ENCODE measurements around the gene MRPS18A.
"Not testable (repeated sequence)": the region's sequence is repeated elsewhere in the genome, so short reads cannot be mapped to it uniquely, and the experiment has no call there.

MRPS18A gene

DNA sequence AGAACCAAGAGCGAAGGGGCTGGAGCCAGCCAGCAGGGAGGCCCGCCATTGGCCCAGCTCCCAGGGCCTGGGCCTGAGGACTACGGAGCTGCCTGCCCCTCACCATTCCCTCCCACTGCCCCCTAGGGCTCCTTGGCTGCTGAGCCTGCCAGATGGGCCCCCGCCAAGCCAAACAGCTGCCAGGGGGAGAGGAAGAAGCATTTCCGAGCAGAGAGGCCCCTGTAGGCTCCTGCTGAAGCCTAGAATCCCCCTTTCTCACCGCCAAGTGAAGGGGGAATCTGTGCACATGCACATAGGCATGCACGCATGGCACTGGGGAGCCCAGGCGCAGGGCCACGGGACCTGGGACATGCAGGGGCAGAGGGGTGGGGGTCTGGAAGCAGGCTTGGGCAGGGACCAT is 28.5 kb upstream of the MRPS18A start:
- DNase-seq = no peak

GRCh38 chr6:43715056-43715788 is 27.6 kb upstream of the MRPS18A start:
- DNase-seq = no peak

- no peak for DNase-seq
Measured at GRCh38 chr6:43714311-43715055, 26.9 kb upstream of the MRPS18A start.

GRCh38 chr6:43713643-43714310 is 26.2 kb upstream of the MRPS18A start:
- DNase-seq = no peak

- no peak for DNase-seq
Measured at GRCh38 chr6:43712579-43712978, 25.0 kb upstream of the MRPS18A start.

DNA sequence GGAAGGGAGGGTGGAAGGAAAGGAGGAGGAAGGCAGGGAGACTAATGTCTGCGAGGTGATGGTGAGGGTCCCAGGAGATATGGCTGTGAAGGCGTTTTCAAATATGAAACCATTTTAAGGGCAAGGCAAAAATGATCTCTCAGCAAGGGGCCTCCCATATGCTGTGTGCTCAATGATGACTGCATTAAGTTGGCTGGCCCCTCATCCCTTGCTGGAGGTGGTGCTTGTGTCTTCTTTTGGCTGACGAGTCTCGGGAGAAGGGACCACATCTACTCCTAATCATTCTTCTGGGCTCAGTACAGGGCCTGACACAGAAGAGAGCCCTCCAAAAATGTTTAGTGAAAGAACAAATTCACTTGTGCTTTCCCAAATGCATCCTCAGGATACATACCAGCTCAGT is 23.0 kb upstream of the MRPS18A start:
- DNase-seq = no peak

DNA sequence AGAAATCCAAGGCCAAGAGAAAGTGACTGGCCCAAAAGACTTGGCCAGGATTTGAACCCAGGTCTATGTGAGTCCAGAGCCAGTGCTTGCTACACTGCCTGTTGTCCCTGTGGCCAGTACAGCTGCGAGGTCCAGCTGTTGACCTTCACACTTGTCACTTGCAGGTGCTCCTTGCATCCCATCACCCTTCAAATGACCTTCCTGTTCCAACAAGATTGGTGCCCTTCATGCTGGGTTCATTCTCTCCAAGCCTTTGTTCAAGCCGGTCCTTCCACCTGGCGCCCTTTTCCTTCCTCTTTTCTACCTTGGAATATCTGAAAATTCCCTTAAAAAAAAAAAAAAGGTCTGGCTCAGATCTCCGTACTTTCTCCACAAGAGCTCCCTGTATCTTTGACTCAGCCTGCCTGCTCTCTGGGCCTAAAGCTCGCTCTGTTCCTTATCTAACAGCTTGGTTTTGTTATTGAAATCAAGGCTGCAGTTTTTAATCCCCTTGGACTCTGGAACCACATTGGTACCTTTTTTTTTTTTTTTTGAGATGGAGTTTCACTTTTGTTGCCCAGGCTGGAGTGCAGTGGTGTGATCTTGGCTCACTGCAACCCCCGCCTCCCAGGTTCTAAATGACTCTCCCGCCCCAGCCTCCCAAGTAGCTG is 22.2 kb upstream of the MRPS18A start:
- DNase-seq = no peak

GRCh38 chr6:43708860-43709653 is 21.5 kb upstream of the MRPS18A start:
- peak; percentile 4 for DNase-seq

- DNase-seq = no peak
Measured at GRCh38 chr6:43707767-43708166, 20.2 kb upstream of the MRPS18A start.

GRCh38 chr6:43707269-43707668 is 19.7 kb upstream of the MRPS18A start:
- DNase-seq = no peak

DNA sequence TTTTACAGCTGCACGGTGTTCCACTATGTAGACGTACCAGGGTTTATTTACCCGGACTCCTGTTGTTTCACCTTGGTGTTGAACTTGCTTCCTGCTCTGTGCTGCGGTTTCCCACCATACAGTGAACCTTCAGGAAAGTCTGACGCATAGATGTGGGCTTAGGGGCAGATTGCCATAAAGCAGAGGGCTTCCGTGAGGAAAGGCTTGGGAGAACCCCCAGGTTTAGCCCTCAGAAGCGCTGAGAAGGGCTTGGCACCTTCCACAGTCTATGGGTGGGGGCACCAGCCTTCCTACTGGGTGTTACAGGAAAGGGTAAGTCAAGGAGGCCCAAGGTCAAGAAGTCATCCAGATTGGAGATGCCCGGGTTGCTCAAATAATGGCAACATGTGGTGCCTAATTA is 19.2 kb upstream of the MRPS18A start:
- no peak for DNase-seq

- DNase-seq = peak; percentile 8
Measured at GRCh38 chr6:43705996-43706395, 18.4 kb upstream of the MRPS18A start.

- no peak for DNase-seq
Measured at GRCh38 chr6:43703512-43704429, 16.2 kb upstream of the MRPS18A start.

GRCh38 chr6:43702534-43703440 is 15.2 kb upstream of the MRPS18A start:
- DNase-seq = no peak

- DNase-seq = no peak
Measured at GRCh38 chr6:43702171-43702533, 14.6 kb upstream of the MRPS18A start.

DNA sequence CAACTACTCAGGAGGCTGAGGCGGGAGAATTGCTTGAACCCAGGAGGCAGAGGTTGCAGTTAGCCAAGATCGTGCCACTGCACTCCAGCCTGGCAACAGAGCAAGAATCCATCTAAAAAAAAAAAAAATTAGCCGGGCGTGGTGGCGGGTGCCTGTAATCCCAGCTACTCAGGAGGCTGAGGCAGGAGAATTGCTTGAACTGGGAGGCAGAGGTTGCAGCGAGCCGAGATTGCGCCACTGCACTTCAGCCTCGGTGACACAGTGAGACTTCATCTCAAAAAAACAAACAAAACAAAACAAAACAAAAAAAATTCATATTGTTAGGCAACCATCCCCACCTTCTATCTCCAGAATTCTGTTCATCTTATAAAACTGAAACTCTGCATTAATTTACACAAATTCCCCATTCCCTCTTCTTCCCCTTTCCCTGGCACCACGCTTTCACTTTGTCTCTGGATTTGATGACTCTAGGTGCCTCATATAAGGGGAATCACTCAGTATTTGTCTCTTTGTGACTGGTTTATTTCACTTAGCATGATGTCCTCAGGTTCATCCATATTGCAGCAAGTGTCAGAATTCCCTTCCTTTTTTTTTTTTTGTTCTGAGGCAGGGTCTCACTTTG is 13.5 kb upstream of the MRPS18A start:
- DNase-seq = not testable (repeated sequence)

DNA sequence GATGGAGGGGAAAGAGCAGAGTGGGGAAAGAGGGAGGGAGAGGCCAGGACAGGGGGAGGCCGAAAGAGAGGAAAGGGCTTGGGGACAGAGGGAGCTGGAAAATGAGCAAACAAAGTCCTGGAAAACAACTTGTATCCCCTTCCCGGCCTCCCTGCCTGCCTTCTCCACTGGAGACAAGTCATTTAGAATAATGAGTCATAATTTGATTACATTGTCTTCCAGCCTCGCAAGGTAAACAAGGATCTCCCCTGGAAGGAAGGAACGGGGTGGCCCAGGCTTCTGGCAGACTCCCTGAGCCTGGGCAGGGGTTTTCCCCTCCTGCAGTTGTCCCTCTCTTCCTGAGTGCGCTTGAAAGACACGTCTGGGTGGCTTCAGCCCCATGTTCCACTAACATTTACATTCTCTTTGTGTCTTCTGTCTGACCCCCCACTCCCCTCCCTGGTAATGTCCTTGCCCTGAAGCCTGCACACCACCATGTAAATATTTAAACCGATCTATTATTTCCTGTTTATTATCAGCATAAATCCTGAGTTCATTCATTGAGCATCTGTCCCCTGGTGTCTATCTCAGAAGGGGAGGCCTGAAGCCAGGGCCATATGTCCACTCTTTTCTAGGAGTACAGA is 12.1 kb upstream of the MRPS18A start:
- DNase-seq = no peak

- DNase-seq = no peak
Measured at GRCh38 chr6:43698584-43699349, 11.2 kb upstream of the MRPS18A start.

GRCh38 chr6:43697421-43697820 is 9.8 kb upstream of the MRPS18A start:
- no peak for DNase-seq

Data from GF-D8 (cell line).